ENCODE results near the gene DDX54. TPM values are rescaled to one million over a fixed set of nuclear protein-coding genes. Genes with fewer than 3 reads are reported as not detected.
"Not testable (repeated sequence)": the region's sequence is repeated elsewhere in the genome, so short reads cannot be mapped to it uniquely, and the experiment has no call there.

Gene DDX54
- total RNA-seq, 1 donor from 2014 or later, result 49.1 TPM

DNA sequence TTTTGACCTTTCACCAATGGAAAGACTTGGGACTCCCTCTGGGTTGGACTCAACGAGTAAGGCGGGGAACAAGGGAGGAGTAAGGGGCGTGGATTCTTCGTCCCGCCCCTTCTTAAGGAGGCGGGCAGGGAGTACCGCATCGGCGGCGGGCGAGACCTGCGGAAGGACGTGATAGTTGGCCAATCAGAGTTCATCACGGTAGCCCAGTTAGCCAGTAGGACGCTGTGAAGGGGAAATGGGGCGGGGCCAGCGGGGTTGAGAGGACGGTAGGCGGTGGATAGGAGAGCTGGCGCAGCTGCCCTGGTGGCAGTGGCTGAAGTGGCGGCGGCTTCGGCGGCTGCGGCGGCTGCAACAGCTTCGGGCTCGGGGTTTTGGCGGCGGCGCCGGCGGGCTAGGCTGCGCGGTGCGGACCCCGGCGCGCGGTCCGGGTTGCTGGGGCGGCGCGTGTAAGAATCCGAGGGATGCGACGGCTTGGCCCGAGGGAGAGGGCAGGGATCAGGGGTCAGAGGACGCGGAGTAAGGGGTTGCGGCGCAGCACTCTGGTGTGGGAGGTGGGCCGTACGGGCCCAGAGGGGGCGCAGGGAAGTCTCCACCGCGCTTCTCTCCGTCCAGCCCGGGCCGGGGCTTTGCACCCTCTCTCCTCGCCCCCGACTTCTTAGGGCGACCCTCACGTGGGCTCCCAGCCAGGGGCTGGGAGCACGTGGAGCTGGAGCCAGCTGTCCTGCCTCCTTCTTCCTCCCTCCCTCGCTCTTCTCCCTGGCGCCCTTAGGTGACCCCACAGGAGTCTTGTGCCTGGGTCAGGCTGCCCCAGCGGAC is 36.1 kb upstream of the DDX54 start, which contains the start of gene TPCN1:
TSS of gene TPCN1 (plus strand) at position 284 of the 816 bp plus-strand sequence. CDS start 5,389 bp downstream, outside the sequence.
- peak; percentile 100 for DNase-seq (ENCODE audit: low read depth, low spot score)

DNA sequence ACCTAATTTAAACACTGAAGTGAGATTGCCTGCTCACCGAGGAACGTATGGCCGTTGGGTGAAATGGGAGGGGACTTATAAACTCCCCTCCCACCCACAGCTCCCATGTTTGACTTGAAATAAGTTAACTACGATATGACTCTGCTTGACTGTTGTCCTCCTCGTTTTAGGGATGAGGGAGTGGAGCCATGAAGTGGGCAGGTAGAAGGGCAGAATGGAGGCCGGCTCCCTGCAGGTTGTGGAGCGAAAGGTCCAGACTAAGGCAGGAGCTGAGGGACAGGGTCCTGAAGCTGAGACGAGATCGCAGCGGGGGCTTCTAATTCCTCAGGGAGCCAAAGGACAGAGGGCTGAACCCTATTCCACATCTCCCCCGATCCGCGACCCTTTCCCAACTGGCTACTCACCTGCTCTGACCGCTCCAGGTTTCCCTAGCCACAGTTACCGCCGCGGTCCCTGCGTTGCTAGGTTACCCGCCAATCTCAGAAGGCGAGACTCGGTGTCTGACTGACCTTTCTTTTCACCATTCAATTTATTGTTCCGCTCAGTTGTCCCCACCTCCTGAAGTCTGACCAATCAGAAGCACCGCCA is 35.4 kb upstream of the DDX54 start:
- no peak for DNase-seq (ENCODE audit: low read depth, low spot score)

- no peak for DNase-seq (ENCODE audit: low read depth, low spot score)
Measured at GRCh38 chr12:113216027-113216426, 30.7 kb upstream of the DDX54 start.

- DNase-seq (ENCODE audit: low read depth, low spot score), result no peak
Measured at GRCh38 chr12:113214895-113215400, 29.7 kb upstream of the DDX54 start.

- no peak for DNase-seq (ENCODE audit: low read depth, low spot score)
Measured at GRCh38 chr12:113211160-113211559, 25.9 kb upstream of the DDX54 start.

- DNase-seq (ENCODE audit: low read depth, low spot score), result no peak
Measured at GRCh38 chr12:113208041-113208934, 23.0 kb upstream of the DDX54 start.

DNA sequence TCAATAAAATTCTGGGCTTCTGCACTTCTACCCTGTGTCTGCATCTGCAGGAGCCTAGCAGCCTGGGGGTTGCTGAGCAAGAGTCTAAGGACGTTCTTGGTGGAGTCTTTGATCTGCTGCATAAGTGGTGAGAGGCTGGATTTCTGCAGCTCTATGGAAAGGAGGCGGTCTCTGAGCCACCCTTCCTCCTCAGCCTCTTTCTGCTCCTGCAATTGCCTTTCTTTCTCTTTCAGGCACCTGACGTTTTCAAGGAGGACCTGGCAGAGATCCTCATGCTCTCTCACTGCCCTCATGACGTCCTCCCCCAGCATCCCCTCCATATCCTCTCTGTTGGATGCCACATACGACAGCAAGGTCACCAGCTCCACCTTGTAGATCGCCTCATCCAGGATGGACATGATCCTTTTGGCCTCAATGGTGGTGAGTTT is 22.3 kb upstream of the DDX54 start:
- DNase-seq (ENCODE audit: low read depth, low spot score), result no peak

- not testable (repeated sequence) for DNase-seq (ENCODE audit: low read depth, low spot score)
Measured at GRCh38 chr12:113206802-113207201, 21.5 kb upstream of the DDX54 start.

DNA sequence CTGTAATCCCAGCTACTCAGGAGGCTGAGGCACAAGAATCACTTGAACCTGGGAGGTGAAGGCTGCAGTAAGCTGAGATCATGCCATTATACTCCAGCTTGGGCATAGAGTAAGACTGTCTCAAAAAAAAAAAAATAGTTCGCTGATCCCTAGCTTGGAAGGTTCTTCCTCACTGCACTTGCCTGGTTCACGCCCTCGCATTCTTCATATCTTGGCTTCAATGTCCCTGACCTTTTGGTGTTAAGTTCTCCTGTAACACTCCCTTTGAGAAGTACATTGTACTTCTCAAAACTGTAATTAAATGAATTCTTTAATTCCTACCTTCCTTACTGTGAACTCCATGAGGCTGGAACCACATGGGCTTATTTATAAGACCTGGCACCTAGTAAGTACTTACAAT is 19.5 kb upstream of the DDX54 start:
- DNase-seq (ENCODE audit: low read depth, low spot score), result no peak

GRCh38 chr12:113203852-113204760 is 18.8 kb upstream of the DDX54 start:
- DNase-seq (ENCODE audit: low read depth, low spot score), result no peak

- no peak for DNase-seq (ENCODE audit: low read depth, low spot score)
Measured at GRCh38 chr12:113202300-113203075, 17.2 kb upstream of the DDX54 start.

DNA sequence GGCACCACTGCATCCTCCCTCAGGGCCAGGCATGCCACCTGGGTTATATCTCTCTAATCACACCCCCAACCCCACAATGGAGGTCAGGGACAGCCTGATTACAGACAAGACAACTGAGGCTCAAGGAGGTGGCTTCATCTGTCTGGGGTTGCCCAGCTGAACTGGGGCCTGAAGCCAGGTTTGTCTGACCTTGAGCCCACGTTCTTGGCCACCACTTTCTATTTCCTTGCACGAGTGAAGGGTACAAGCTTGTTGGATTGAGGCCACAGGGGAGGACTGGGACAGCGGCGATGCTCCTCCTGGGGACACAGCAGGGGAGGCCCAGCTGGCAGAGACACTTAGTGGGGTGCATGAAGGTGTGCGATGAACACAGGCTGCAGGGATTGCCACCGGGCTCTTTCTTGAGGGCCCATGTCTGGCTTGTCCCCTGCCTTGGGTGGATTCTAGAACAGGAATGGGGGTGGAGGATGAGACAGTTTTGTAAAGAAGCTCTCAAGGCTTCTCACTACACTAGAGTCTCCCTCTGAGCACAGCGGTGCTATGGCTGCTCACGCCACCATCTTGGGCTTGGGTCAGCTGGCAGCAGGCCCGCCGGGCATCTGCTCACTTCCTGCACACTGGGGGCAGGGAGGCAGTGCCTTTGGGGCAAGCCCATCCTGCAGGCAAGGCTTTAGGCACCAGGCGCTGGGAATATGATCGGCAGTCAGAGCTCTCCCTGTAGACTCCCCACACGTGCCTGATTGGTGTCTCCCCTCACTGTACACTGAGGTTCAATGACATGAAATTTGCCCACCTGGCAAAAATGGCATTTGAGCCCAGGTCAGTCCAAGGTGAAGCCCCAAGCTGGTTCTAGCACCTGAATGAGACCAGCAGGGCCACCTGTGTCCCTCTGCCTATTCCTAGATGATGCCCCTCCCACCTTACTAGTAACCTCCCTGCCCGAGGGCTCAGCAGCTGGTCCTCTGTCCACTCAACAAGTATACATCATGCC is 16.2 kb upstream of the DDX54 start:
- DNase-seq (ENCODE audit: low read depth, low spot score), result no peak

DNA sequence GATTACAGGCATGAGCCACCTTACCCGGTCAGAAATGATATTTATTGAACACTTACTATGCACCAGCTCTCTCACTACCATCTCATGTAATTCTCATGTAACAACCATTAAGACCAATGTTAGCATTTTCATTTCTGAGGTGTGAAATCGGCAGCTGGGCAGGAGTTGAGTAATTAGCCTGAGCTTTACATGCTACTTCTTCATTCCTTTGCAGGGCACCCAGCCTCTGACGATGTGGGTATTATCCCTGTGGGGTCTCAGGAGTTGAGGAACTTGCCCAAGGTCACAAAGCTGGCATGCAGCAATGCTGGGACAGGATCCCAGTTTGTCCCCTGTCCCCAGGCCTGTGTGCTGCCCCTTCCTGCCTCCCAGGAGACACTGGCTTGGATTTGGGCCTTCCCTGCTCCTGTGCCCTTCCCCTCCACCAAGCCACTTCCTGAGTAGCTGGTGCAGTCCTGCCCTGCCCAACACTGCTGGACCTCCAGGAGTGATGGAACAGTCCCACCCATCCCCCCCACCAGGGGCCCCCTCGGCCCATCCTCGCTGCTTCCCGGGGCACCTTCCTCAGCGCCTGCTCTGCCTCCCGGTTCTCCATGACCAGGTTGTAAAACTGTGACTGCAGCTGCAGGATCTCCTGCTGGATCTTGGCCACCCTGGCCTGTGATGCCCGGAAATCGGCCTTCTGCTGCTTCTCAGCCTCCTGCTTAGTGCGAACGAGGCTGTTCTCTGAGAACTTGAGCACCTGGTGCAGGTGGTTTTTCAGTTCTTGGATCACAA is 14.9 kb upstream of the DDX54 start:
- no peak for DNase-seq (ENCODE audit: low read depth, low spot score)

DNA sequence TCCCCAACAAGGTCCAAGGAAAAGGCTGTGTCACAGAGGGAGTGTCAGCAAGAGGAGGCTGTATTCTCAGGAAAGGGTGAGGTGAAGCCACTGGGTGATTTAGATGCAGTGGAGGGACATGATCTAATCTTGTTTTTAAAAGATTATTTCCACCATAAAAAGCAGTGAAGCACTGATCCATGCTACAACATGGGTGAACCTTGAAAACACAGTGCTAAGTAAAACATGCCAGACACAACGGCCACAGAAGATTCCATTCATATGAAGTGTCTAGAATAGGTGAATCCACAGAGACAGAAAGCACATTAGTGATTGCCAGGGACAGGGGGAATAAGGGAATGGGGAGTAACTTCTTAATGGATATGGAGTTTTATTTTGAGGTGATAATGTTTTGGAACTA is 13.0 kb upstream of the DDX54 start:
- no peak for DNase-seq (ENCODE audit: low read depth, low spot score)

- DNase-seq (ENCODE audit: low read depth, low spot score), result no peak
Measured at GRCh38 chr12:113197518-113198077, 12.3 kb upstream of the DDX54 start.

- peak; percentile 61 for DNase-seq (ENCODE audit: low read depth, low spot score)
Measured at GRCh38 chr12:113196990-113197389, 11.7 kb upstream of the DDX54 start.

GRCh38 chr12:113196582-113196981 is 11.3 kb upstream of the DDX54 start:
- no peak for DNase-seq (ENCODE audit: low read depth, low spot score)
